Right forelimb (tissue), 1 donor: ENCODE data around the gene SDHA.

Experiments used
- DNase-seq: peaks from one replicate; pipeline ENCODE4 v3.0.0-alpha.2; 2018

The SDHA gene

GRCh38 chr5:186091-187041 lies 31.8 kb upstream of the SDHA start:
- DNase-seq, result no peak

GRCh38 chr5:187042-187431 lies 31.1 kb upstream of the SDHA start:
- no peak for DNase-seq

GRCh38 chr5:187617-188451 lies 30.3 kb upstream of the SDHA start:
- DNase-seq, result no peak

GRCh38 chr5:188488-189481 lies 29.3 kb upstream of the SDHA start:
- DNase-seq, result peak; percentile 92

GRCh38 chr5:189486-189885 lies 28.6 kb upstream of the SDHA start:
- no peak for DNase-seq

- no peak for DNase-seq
Observed at GRCh38 chr5:189976-190365, 28.1 kb upstream of the SDHA start.

- DNase-seq, result no peak
Observed at GRCh38 chr5:190366-191035, 27.6 kb upstream of the SDHA start.

- DNase-seq, result no peak
Observed at GRCh38 chr5:191036-191948, 26.8 kb upstream of the SDHA start, which contains the start of gene LRRC14B. LRRC14B (plus strand) TSS chr5:191495; CDS start chr5:191539, 44 bp downstream.

GRCh38 chr5:191949-192690 lies 26.0 kb upstream of the SDHA start:
- no peak for DNase-seq

GRCh38 chr5:192691-192969 lies 25.5 kb upstream of the SDHA start:
- no peak for DNase-seq

- DNase-seq, result no peak
Observed at GRCh38 chr5:192970-193831, 24.9 kb upstream of the SDHA start.

GRCh38 chr5:194102-194501 lies 24.0 kb upstream of the SDHA start:
- no peak for DNase-seq

GRCh38 chr5:194603-195209 lies 23.4 kb upstream of the SDHA start:
- no peak for DNase-seq

GRCh38 chr5:195401-196160 lies 22.5 kb upstream of the SDHA start:
- peak; percentile 37 for DNase-seq

- peak; percentile 32 for DNase-seq
Observed at GRCh38 chr5:196350-196749, 21.8 kb upstream of the SDHA start.

GRCh38 chr5:197031-197430 lies 21.1 kb upstream of the SDHA start:
- DNase-seq, result peak; percentile 31

GRCh38 chr5:197892-198489 lies 20.1 kb upstream of the SDHA start:
- DNase-seq, result peak; percentile 36
